Transverse colon (tissue), 4 donors: ENCODE results near the gene STAC2. TPM values are rescaled to one million over a fixed set of nuclear protein-coding genes. Genes with fewer than 3 reads are reported as not detected.

Source experiments
- DNase-seq: peaks from one replicate; pipeline ENCODE4 v3.0.0-alpha.2; 2019
- H3K27ac ChIP-seq, 4 donors: fragments of 200-600 bp; sonication (generic); 2 replicates each; pipeline ENCODE4 v1.5.1; 2016 to 2018; ENCODE audit warnings: inconsistent platforms in 4 of 4
- H3K27me3 ChIP-seq: fragments of 200-600 bp; sonication (generic); 2 replicates; pipeline ENCODE4 v1.5.1; 2017; ENCODE audit warnings: inconsistent platforms
- H3K36me3 ChIP-seq, 4 donors: fragments of 200-600 bp; sonication (generic); 2 replicates each; pipeline ENCODE4 v1.5.1; 2017 to 2019; ENCODE audit warnings: inconsistent platforms in 4 of 4
- H3K4me1 ChIP-seq, 4 donors: fragments of 200-600 bp; sonication (generic); 2 replicates each; pipeline ENCODE4 v1.5.1; 2017 to 2020; ENCODE audit warnings: inconsistent platforms in 4 of 4
- H3K4me3 ChIP-seq, 4 donors: fragments of 200-600 bp; sonication (generic); 1 replicate in 1 of 4; 2 replicates in 3 of 4; pipeline versions ENCODE4 v1.5.1 to v1.6.1; 2017 to 2019; ENCODE audit warnings: inconsistent platforms in 4 of 4
- H3K9me3 ChIP-seq, 2 donors: fragments of 200-600 bp; sonication (generic); 2 replicates each; pipeline ENCODE4 v1.5.1; 2017 to 2019; ENCODE audit warnings: inconsistent platforms in 2 of 2
- EP300 ChIP-seq: sonication (generic); formaldehyde crosslinking; IDR thresholded peaks from one replicate; pipeline ENCODE4 v1.6.1; 2017; ENCODE audit warnings: antibody characterized with exemption, low read depth
- POLR2A ChIP-seq: fragments of 450-650 bp; IDR thresholded peaks from one replicate; pipeline ENCODE4 v1.6.1; 2016; ENCODE audit warnings: antibody characterized with exemption, mild to moderate bottlenecking, moderate library complexity
- POLR2AphosphoS5 ChIP-seq, 3 donors: sonication (generic); formaldehyde crosslinking; IDR thresholded peaks; one replicate each; pipeline ENCODE4 v1.6.1; 2016; ENCODE audit warnings: antibody characterized with exemption in 3 of 3
- WGBS, 2 donors: methylation state at CpG; one replicate each; pipeline ENCODE4 v1.1.5; 2018; ENCODE audit warnings: low coverage in 1 of 2; 5-methylcytosine and 5-hydroxymethylcytosine counted together
- in situ Hi-C, 4 donors: fragments of 200-750 bp; cut with MboI; loops; one replicate each; pipeline versions ENCODE4 v1.15.0 to v1.15.1; 2017; ENCODE audit warnings: low sequenced_read_pairs in 3 of 4, low pct_ligation_motif_present in 1 of 4, low pct_unique_long_range_greater_than_20kb in 1 of 4
- intact Hi-C: fragments of 100-400 bp; cut with DNase I; formaldehyde crosslinking; loops from one replicate; pipeline ENCODE4 v1.15.1; 2023; ENCODE audit warnings: low total_unique reads
- total RNA-seq, 4 donors: library from RNA; depleted of rRNA; stranded (reverse); fragments of >200 nt; gene quantifications; one replicate each; pipeline ENCODE4 v1.1.0, GENCODE V29; 2016
- TF ChIP-seq, protein P1 (sequence below), 5 experiments: fragments of 200-600 bp in 3 of 5; fragments of 450-650 bp in 2 of 5; sonication (generic) in 3 of 5; IDR thresholded peaks; 1 replicate in 2 of 5; 2 replicates in 3 of 5; pipeline ENCODE4 v1.5.1; 2016 to 2017; ENCODE audit warnings: antibody characterized with exemption in 5 of 5, inconsistent platforms in 3 of 5, mild to moderate bottlenecking in 2 of 5, moderate library complexity in 1 of 5

Gene STAC2, protein sequence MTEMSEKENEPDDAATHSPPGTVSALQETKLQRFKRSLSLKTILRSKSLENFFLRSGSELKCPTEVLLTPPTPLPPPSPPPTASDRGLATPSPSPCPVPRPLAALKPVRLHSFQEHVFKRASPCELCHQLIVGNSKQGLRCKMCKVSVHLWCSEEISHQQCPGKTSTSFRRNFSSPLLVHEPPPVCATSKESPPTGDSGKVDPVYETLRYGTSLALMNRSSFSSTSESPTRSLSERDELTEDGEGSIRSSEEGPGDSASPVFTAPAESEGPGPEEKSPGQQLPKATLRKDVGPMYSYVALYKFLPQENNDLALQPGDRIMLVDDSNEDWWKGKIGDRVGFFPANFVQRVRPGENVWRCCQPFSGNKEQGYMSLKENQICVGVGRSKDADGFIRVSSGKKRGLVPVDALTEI
- not detected for total RNA-seq

DNA sequence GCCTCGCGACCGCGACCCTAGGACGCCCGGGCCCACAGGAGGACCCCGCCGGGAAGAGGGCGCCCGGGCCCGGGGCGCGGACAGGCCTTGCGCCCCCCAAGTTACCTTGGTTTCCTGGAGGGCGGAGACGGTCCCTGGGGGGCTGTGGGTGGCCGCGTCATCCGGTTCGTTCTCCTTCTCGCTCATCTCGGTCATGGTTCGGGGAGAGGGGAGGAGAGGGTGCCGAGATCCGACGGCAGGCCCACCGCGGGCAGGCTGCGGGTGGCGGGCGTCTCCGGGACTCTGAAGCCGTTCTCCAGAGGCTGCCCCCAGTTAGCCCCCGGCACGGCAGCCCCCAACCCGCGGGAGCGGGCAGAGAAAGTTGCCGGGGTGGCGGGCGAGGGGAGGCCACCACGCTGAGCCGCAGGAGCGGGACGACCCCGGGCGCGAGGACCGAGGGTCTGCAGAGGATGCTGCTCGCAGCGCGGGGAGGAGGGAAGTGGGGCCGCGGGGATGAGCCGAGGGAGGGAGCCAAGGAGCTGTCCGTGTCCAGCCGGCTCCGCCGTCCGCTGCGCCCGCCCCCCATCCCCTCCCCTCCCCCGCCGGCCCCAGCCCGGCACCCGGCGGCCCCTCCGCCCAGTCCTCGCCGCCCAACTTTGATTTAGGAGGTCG is at the start of gene STAC2:
STAC2 (minus strand) TSS at position 638 of the 651 bp plus-strand sequence; CDS start at position 195, 443 bp downstream.
- WGBS, 2 donors = 13% methylated on average over 20 of the region's 71 CpGs; no CpG with 5 or more reads in 1 of the 2 donors
- peaks cover 63% of the 10 kb centered on the region for H3K27me3 ChIP-seq
- peaks cover 3 to 20% (median 16%) of the 10 kb centered on the region in 4 donors for H3K4me1 ChIP-seq
- no peaks in the 10 kb centered on the region for H3K9me3 ChIP-seq
- in situ Hi-C loops (no loop called here), intact Hi-C loops (no loop called here)
- peak within 1 kb of the TSS in 3 of 4 donors; percentile 13 to 49 (median 29) for H3K4me3 ChIP-seq
- no peaks in the 10 kb centered on the region for H3K36me3 ChIP-seq
- DNase-seq = no peak
- H3K27ac ChIP-seq = no peak within 1 kb of the TSS
- TF ChIP-seq POLR2AphosphoS5 (IDR thresholded peaks at IDR 0.05) (no peak), EP300 (no peak), POLR2A (no peak)
- TF ChIP-seq, protein P1, sequence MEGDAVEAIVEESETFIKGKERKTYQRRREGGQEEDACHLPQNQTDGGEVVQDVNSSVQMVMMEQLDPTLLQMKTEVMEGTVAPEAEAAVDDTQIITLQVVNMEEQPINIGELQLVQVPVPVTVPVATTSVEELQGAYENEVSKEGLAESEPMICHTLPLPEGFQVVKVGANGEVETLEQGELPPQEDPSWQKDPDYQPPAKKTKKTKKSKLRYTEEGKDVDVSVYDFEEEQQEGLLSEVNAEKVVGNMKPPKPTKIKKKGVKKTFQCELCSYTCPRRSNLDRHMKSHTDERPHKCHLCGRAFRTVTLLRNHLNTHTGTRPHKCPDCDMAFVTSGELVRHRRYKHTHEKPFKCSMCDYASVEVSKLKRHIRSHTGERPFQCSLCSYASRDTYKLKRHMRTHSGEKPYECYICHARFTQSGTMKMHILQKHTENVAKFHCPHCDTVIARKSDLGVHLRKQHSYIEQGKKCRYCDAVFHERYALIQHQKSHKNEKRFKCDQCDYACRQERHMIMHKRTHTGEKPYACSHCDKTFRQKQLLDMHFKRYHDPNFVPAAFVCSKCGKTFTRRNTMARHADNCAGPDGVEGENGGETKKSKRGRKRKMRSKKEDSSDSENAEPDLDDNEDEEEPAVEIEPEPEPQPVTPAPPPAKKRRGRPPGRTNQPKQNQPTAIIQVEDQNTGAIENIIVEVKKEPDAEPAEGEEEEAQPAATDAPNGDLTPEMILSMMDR (IDR thresholded peaks at IDR 0.05) = no peak

DNA sequence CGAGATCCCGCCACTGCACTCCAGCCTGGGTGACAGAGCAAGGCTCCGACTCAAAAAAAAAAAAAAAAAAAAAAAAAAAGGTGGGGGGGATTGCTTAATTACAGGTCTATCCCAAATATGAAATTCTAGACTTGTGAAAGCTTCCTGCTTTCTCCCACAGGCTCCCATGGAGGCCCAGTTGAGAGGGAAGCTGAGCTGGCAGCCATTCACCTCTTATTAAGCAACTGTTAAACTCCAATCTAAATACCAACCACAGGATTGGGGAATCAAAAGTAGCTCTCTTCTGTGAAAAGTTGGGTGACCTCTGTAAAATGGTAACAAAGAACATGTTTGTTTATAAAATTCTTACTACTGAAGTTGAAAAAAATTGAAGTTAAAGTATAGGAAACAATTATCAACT is 45.8 kb upstream of the STAC2 start:
- no peaks in the 10 kb centered on the region for H3K4me1 ChIP-seq
- H3K27me3 ChIP-seq = no peaks in the 10 kb centered on the region
- no peak overlapping the region for H3K4me3 ChIP-seq
- intact Hi-C loops (no loop called here), in situ Hi-C loops (no loop called here)
- H3K9me3 ChIP-seq = no peaks in the 10 kb centered on the region
- TF ChIP-seq EP300 = no peak
- no peak for TF ChIP-seq POLR2AphosphoS5 (IDR thresholded peaks at IDR 0.05)
- TF ChIP-seq, protein P1 (IDR thresholded peaks at IDR 0.05) = no peak
- no peak for TF ChIP-seq POLR2A
- no peak overlapping the region for H3K27ac ChIP-seq
- peaks cover 0 to 66% (median 19%) of the 10 kb centered on the region in 4 donors for H3K36me3 ChIP-seq
- DNase-seq = no peak
- WGBS, 2 donors = 60 to 93% methylated on average over 1 to 3 of the region's 3 CpGs

DNA sequence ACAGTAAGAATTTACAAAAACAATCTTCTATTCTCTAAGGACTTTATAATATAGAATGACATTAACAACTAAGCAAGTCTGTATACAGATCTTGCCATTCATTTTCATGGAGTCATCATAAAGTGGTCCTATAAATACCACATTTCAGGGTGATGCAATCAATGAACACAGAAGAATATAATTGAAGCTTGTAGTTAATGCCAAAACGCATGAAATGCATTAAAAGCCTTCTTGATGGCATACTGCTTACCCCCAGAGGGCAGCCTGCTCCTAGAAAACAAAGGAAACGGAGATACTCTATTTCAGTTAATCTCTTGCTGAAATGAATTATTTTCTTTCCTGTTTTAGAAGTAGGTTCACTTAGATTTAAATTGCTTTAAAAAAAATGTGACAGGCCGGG is 45.2 kb upstream of the STAC2 start:
- no peak for TF ChIP-seq POLR2A
- TF ChIP-seq, protein P1 (IDR thresholded peaks at IDR 0.05) = peak in 1 of 5 experiments; percentile 23
- H3K4me3 ChIP-seq = no peak overlapping the region
- DNase-seq = no peak
- 41 to 48% methylated on average over 2 to 3 of the region's 3 CpGs for WGBS, 2 donors
- no peak overlapping the region for H3K27ac ChIP-seq
- H3K4me1 ChIP-seq = no peaks in the 10 kb centered on the region
- intact Hi-C loops = no loop called here
- in situ Hi-C loops = no loop called here
- H3K27me3 ChIP-seq = no peaks in the 10 kb centered on the region
- peaks cover 0 to 66% (median 19%) of the 10 kb centered on the region in 4 donors for H3K36me3 ChIP-seq
- H3K9me3 ChIP-seq = no peaks in the 10 kb centered on the region

DNA sequence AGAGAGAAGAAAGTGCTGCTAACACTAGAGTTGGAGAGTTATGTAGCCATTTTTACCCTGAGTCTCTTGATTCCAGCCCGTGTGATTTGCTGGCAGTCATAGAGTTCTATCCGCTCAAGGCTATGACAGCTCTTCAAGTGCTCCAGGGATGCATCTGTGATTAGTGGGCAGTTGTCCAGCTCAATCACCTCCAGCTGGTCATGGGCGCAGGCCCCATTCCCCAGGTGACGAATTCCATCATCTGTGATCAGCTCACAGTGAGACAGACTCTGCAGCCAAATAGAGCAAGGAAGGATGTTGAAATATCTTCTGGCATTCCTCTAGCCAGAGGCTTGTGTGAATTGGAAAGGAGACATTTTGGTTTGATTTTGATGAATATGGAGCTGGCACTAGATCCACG is 38.4 kb upstream of the STAC2 start:
- H3K36me3 ChIP-seq = peaks cover 0 to 62% (median 20%) of the 10 kb centered on the region in 4 donors

More for the DNA sequence above, 38.4 kb upstream of the STAC2 start:
- no peak for DNase-seq
- Histone ChIP-seq H3K4me1 (no peaks in the 10 kb centered on the region), H3K4me3 (no peak overlapping the region), H3K9me3 (no peaks in the 10 kb centered on the region), H3K27ac (no peak overlapping the region), H3K27me3 (no peaks in the 10 kb centered on the region)
- intact Hi-C loops = no loop called here
- no peak for TF ChIP-seq POLR2A
- in situ Hi-C loops = no loop called here
- 78 to 91% methylated on average over 5 of the region's 5 CpGs for WGBS, 2 donors
